H9 (cell line): ENCODE results near the gene WDR64. TPM values are rescaled to one million over a fixed set of nuclear protein-coding genes. Genes with fewer than 3 reads are reported as not detected.

Source experiments
- DNase-seq: peaks from one replicate; pipeline ENCODE4 v3.0.0-alpha.2; 2017
- H2AFZ ChIP-seq: one replicate; pipeline ENCODE4 v1.6.1; 2013; ENCODE audit warnings: mild to moderate bottlenecking, low read length, control low read depth, moderate library complexity
- H2AK5ac ChIP-seq: 2 replicates; pipeline ENCODE4 v1.6.1; 2013; ENCODE audit warnings: low read length, control low read depth, mixed read lengths; ENCODE audit not compliant: insufficient read length
- H2BK120ac ChIP-seq: one replicate; pipeline ENCODE4 v1.6.1; 2013; ENCODE audit warnings: low read depth, mild to moderate bottlenecking, low read length, control low read depth, inconsistent platforms; ENCODE audit not compliant: poor library complexity, severe bottlenecking
- H2BK12ac ChIP-seq: 2 replicates; pipeline ENCODE4 v1.6.1; 2013; ENCODE audit warnings: low read length, control low read depth, mixed read lengths, low read depth; ENCODE audit not compliant: insufficient read length
- H2BK15ac ChIP-seq: 2 replicates; pipeline ENCODE4 v1.6.1; 2013; ENCODE audit warnings: low read depth, low read length, control low read depth
- H2BK20ac ChIP-seq: one replicate; pipeline ENCODE4 v1.6.1; 2013; ENCODE audit warnings: low read depth, mild to moderate bottlenecking, low read length, control low read depth, inconsistent platforms; ENCODE audit not compliant: poor library complexity, severe bottlenecking
- H2BK5ac ChIP-seq: 2 replicates; pipeline ENCODE4 v1.6.1; 2013; ENCODE audit warnings: low read length, control low read depth, mixed read lengths; ENCODE audit not compliant: insufficient read length
- H3K14ac ChIP-seq: 2 replicates; pipeline ENCODE4 v1.6.1; 2013; ENCODE audit warnings: low read length, control low read depth; ENCODE audit not compliant: insufficient read depth
- H3K18ac ChIP-seq: 2 replicates; pipeline ENCODE4 v1.6.1; 2013; ENCODE audit warnings: low read depth, mild to moderate bottlenecking, mixed read lengths, low read length, control low read depth; ENCODE audit not compliant: insufficient read length
- H3K23ac ChIP-seq: 2 replicates; pipeline ENCODE4 v1.6.1; 2013; ENCODE audit warnings: low read length, control low read depth, mixed read lengths, low read depth; ENCODE audit not compliant: insufficient read length
- H3K23me2 ChIP-seq: 2 replicates; pipeline ENCODE4 v1.6.1; 2013; ENCODE audit warnings: low read depth, mild to moderate bottlenecking, mixed read lengths, low read length, control low read depth; ENCODE audit not compliant: insufficient read length, poor library complexity, severe bottlenecking
- H3K27ac ChIP-seq: 2 replicates; pipeline ENCODE4 v1.5.1; 2013; ENCODE audit warnings: low read length, control low read depth, mixed read lengths, low read depth; ENCODE audit not compliant: insufficient read length
- H3K27me3 ChIP-seq: 2 replicates; pipeline ENCODE4 v1.6.1; 2013; ENCODE audit warnings: low read length, control low read depth, inconsistent platforms; ENCODE audit not compliant: insufficient read depth
- H3K4ac ChIP-seq: 2 replicates; pipeline ENCODE4 v1.6.1; 2013; ENCODE audit warnings: low read depth, mild to moderate bottlenecking, control low read depth, inconsistent platforms, low read length, moderate library complexity
- H3K4me1 ChIP-seq: 2 replicates; pipeline ENCODE4 v1.6.1; 2013; ENCODE audit warnings: low read length, control low read depth, inconsistent platforms; ENCODE audit not compliant: insufficient read depth
- H3K4me2 ChIP-seq: 2 replicates; pipeline ENCODE4 v1.6.1; 2013; ENCODE audit warnings: low read length, control low read depth, mixed read lengths; ENCODE audit not compliant: insufficient read length, insufficient read depth
- H3K56ac ChIP-seq: 2 replicates; pipeline ENCODE4 v1.6.1; 2013; ENCODE audit warnings: low read depth, mild to moderate bottlenecking, mixed read lengths, low read length, control low read depth; ENCODE audit not compliant: insufficient read length
- H3K79me1 ChIP-seq: 2 replicates; pipeline ENCODE4 v1.6.1; 2013; ENCODE audit warnings: low read depth, mild to moderate bottlenecking, moderate library complexity, low read length, control low read depth, inconsistent platforms; ENCODE audit not compliant: insufficient read depth, poor library complexity, severe bottlenecking
- H3K79me2 ChIP-seq: 2 replicates; pipeline ENCODE4 v1.6.1; 2013; ENCODE audit warnings: low read length, control low read depth, inconsistent platforms; ENCODE audit not compliant: insufficient read depth
- H3K9ac ChIP-seq: 2 replicates; pipeline ENCODE4 v1.6.1; 2013; ENCODE audit warnings: low read length, control low read depth, mixed read lengths; ENCODE audit not compliant: insufficient read length; ENCODE audit errors: extremely low read depth
- H3K9me3 ChIP-seq: one replicate; pipeline ENCODE4 v1.6.1; 2013; ENCODE audit warnings: low read depth, low read length, inconsistent platforms; ENCODE audit not compliant: control insufficient read depth
- H3T11ph ChIP-seq: one replicate; pipeline ENCODE4 v1.6.1; 2013; ENCODE audit warnings: mild to moderate bottlenecking, low read length, control low read depth, inconsistent platforms
- H4K20me1 ChIP-seq: one replicate; pipeline ENCODE4 v1.6.1; 2013; ENCODE audit not compliant: control insufficient read depth, insufficient read length, insufficient read depth
- H4K5ac ChIP-seq: 2 replicates; pipeline ENCODE4 v1.6.1; 2013; ENCODE audit warnings: low read depth, mild to moderate bottlenecking, mixed read lengths, low read length, control low read depth; ENCODE audit not compliant: insufficient read length
- H4K8ac ChIP-seq: replicated peaks from 2 replicates; pipeline ENCODE4 v1.6.1; 2013; ENCODE audit warnings: low read length, control low read depth, mixed read lengths, low read depth; ENCODE audit not compliant: insufficient read length
- H4K91ac ChIP-seq: 2 replicates; pipeline ENCODE4 v1.6.1; 2013; ENCODE audit warnings: low read depth, mild to moderate bottlenecking, moderate library complexity, mixed read lengths, low read length, control low read depth; ENCODE audit not compliant: insufficient read length
- H3K27ac Mint-ChIP-seq, 3 experiments: 2 replicates in 2 of 3; 3 replicates in 1 of 3; pipeline ENCODE4 v1.8.0; 2020 to 2021; ENCODE audit warnings: mixed read lengths in 3 of 3, mild to moderate bottlenecking in 1 of 3, moderate library complexity in 1 of 3
- H3K27me3 Mint-ChIP-seq: 2 replicates; pipeline ENCODE4 v1.8.0; 2021; ENCODE audit warnings: low read depth, mild to moderate bottlenecking, moderate library complexity, mixed read lengths
- H3K36me3 Mint-ChIP-seq, 3 experiments: 2 replicates in 2 of 3; 3 replicates in 1 of 3; pipeline ENCODE4 v1.8.0; 2020 to 2021; ENCODE audit warnings: low read depth in 3 of 3, mixed read lengths in 3 of 3; ENCODE audit not compliant: insufficient read depth in 1 of 3
- H3K4me1 Mint-ChIP-seq, 2 experiments: 2 replicates each; pipeline ENCODE4 v1.8.0; 2020; ENCODE audit warnings: mixed read lengths in 2 of 2
- H3K4me3 Mint-ChIP-seq, 2 experiments: 2 replicates in 1 of 2; 3 replicates in 1 of 2; pipeline ENCODE4 v1.8.0; 2020 to 2021; ENCODE audit warnings: mild to moderate bottlenecking in 2 of 2, mixed read lengths in 2 of 2, moderate library complexity in 1 of 2
- H3K9me3 Mint-ChIP-seq, 2 experiments: 2 replicates in 1 of 2; 3 replicates in 1 of 2; pipeline ENCODE4 v1.8.0; 2020; ENCODE audit warnings: mild to moderate bottlenecking in 2 of 2, mixed read lengths in 2 of 2, moderate library complexity in 1 of 2
- WGBS: extraction: QIAGEN DNeasy Blood & Tissue Kit; methylation state at CpG from one replicate; pipeline ENCODE4 v1.1.7; 2013; ENCODE audit warnings: missing lambda C conversion rate, low lambda C conversion rate, mixed read lengths; ENCODE audit not compliant: insufficient read length; ENCODE audit errors: extremely low coverage; 5-methylcytosine and 5-hydroxymethylcytosine counted together
- total RNA-seq: library from RNA; stranded (reverse); gene quantifications from 2 replicates; pipeline ENCODE4 v1.2.1, GENCODE V29; 2021
- TF ChIP-seq, protein P1 (sequence below): fragments of 200-600 bp; sonication (generic); conservative IDR thresholded peaks from 3 replicates; pipeline ENCODE4 v1.8.0; 2021; ENCODE audit warnings: antibody characterized with exemption, mild to moderate bottlenecking

The WDR64 gene
- total RNA-seq, 1 experiment from 2014 or later = not detected

DNA sequence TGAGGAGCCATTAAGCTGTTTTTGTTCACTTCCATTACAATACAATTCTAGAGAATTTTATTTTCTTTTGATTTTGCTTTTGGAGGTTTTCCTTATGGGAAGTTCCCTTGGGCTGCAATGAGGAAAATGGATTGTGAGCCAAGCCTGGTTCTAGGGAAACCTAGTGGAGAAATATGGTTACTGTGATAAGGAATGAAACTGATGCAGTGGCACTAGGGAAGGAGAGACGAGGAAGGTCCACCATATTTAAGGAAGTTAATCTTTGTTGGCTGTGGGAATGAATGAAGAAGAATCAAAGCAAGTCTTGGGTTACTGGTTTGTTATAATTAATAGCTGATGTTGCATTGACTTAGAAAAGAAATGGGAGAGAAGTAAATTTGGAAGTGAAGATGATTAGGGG is 40.3 kb upstream of the WDR64 start:
- H2AFZ ChIP-seq = no peak overlapping the region
- H3K23ac ChIP-seq = no peak overlapping the region
- H2BK5ac ChIP-seq = no peak overlapping the region
- no peak overlapping the region for H3K18ac ChIP-seq
- no peaks in the 10 kb centered on the region for H3K4me1 ChIP-seq
- H2AK5ac ChIP-seq = no peak overlapping the region
- H3K36me3 Mint-ChIP-seq = no peaks in the 10 kb centered on the region; a peak in 1 of 7 replicates
- no peaks in the 10 kb centered on the region for H3K9me3 ChIP-seq
- H2BK120ac ChIP-seq = no peak overlapping the region
- DNase-seq = no peak
- H3T11ph ChIP-seq = no peak overlapping the region
- H4K20me1 ChIP-seq = no peaks in the 10 kb centered on the region
- H3K56ac ChIP-seq = no peak overlapping the region
- no peak overlapping the region for H3K14ac ChIP-seq
- H3K27me3 ChIP-seq = no peaks in the 10 kb centered on the region
- H3K27ac Mint-ChIP-seq = no peak overlapping the region
- no peaks in the 10 kb centered on the region for H3K23me2 ChIP-seq
- H2BK12ac ChIP-seq = no peak overlapping the region
- no peak overlapping the region for H3K4me2 ChIP-seq
- H3K27ac ChIP-seq = no peak overlapping the region
- no peak overlapping the region for H4K8ac ChIP-seq
- no peak overlapping the region for H4K91ac ChIP-seq
- no peaks in the 10 kb centered on the region for H3K79me1 ChIP-seq
- H3K27me3 Mint-ChIP-seq = no peaks in the 10 kb centered on the region
- H3K4me1 Mint-ChIP-seq = 0 out of 4 replicates have a peak, but pooled peaks cover 0 to 2% of the 10 kb centered on the region in 2 experiments
- H4K5ac ChIP-seq = no peak overlapping the region
- TF ChIP-seq, protein P1, sequence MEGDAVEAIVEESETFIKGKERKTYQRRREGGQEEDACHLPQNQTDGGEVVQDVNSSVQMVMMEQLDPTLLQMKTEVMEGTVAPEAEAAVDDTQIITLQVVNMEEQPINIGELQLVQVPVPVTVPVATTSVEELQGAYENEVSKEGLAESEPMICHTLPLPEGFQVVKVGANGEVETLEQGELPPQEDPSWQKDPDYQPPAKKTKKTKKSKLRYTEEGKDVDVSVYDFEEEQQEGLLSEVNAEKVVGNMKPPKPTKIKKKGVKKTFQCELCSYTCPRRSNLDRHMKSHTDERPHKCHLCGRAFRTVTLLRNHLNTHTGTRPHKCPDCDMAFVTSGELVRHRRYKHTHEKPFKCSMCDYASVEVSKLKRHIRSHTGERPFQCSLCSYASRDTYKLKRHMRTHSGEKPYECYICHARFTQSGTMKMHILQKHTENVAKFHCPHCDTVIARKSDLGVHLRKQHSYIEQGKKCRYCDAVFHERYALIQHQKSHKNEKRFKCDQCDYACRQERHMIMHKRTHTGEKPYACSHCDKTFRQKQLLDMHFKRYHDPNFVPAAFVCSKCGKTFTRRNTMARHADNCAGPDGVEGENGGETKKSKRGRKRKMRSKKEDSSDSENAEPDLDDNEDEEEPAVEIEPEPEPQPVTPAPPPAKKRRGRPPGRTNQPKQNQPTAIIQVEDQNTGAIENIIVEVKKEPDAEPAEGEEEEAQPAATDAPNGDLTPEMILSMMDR = no peak
- H3K4ac ChIP-seq = no peak overlapping the region
- no peak overlapping the region for H3K4me3 Mint-ChIP-seq
- no peak overlapping the region for H2BK15ac ChIP-seq
- H3K79me2 ChIP-seq = no peaks in the 10 kb centered on the region
- no CpG with 5 or more reads among the region's 1 CpG for WGBS
- no peak overlapping the region for H2BK20ac ChIP-seq
- no peak overlapping the region for H3K9ac ChIP-seq
- H3K9me3 Mint-ChIP-seq = no peaks in the 10 kb centered on the region; a peak in 1 of 5 replicates
